ENCODE measurements around the gene CKM.
A peak's percentile ranks its signal among the peaks of the same experiment; 100 is the strongest.
"Not testable (repeated sequence)": the region's sequence is repeated elsewhere in the genome, so short reads cannot be mapped to it uniquely, and the experiment has no call there.

CKM gene

DNA sequence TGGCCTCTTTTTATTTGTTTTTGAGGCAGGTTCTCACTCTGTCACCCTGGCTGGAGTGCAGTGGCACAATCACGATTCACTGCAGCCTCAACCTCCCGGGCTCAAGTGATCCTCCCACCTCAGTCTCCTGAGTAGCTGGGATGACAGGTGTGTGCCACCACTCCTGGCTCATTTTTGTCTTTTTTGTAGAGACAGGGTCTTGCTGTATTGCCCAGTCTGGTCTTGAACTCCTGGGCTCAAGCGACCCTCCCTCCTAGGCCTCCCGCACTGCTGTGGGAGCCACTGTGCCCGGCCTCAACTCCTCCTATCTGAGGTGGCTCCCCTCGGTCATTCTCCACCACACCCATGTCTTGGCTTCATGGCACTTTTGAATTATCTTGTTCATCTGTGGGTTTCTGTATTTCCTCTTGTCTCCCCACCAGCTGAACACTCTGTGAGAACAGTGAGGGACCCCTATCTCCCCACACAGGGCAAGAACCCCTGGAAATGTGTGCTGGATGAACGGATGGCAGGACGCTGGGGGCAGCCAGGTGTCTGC lies 7.9 kb downstream of the CKM start:
- no peak for DNase-seq

GRCh38 chr19:45312285-45312684 lies 10.4 kb downstream of the CKM start:
- not testable (repeated sequence) for DNase-seq

- DNase-seq, result no peak
Observed at GRCh38 chr19:45311621-45312020, 11.1 kb downstream of the CKM start.

DNA sequence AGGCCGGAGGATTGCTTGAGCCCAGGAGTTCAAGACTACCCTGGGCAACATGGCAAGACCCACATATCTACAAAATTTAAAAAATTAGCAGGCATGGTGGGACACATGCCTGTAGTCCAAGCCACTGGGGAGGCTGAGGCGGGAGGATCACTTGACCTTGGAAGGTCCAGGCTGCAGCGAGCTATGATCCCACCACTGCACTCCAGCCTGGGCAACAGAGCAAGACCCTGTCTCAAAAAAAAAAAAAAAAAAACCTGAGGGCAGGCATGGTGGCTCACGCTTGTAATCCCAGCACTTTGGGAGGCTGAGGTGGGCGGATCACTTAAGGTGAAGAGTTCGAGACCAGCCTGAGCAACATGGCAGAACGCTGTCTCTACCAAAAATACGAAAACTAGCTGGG lies 13.4 kb downstream of the CKM start:
- DNase-seq, result not testable (repeated sequence)

- no peak for DNase-seq
Observed at GRCh38 chr19:45307361-45307760, 15.3 kb downstream of the CKM start.

DNA sequence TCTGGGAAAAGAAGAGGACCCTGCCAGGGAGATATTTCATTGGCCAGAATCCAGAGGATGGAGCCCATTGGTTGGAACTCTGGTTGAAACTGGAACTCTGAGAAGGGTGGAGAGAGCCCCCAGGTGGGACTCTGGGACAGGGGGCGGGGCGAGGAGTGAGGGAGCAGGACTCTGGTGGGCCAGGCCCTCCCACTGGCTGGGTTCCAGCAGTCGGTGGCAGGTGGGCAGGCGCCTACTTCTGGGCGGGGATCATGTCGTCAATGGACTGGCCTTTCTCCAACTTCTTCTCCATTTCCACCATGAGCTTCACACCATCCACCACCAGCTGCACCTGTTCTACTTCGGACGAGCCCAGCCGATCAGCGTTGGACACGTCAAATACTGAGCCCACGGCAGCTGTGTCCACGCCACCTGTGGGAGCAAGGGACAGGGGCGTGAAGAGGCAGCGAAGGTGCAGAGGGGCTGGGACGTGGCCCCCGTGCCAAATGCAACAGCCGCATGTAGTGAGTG lies 16.1 kb downstream of the CKM start:
- DNase-seq, result no peak

GRCh38 chr19:45306040-45306439 lies 16.6 kb downstream of the CKM start:
- no peak for DNase-seq

DNA sequence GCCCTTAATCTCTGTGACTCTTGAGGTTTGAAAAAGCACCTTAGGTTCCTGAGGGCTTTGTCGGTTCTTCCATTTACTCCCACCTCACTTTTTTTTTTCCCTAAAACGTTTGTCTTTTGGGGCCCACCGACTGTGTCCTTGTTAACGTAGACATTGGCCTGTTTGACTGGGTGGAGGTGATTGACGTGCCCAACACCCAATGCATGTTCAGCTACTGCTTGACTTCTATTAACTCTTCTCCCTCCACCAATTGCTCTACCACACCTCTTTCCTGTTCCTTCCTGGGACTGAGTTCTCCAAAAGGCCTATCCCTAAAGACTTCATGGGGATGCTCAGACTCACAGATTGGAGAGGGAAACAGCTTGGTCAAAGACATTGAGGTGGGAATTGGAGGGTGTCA lies 17.3 kb downstream of the CKM start:
- DNase-seq, result no peak

- DNase-seq, result no peak
Observed at GRCh38 chr19:45305007-45305406, 17.7 kb downstream of the CKM start.

DNA sequence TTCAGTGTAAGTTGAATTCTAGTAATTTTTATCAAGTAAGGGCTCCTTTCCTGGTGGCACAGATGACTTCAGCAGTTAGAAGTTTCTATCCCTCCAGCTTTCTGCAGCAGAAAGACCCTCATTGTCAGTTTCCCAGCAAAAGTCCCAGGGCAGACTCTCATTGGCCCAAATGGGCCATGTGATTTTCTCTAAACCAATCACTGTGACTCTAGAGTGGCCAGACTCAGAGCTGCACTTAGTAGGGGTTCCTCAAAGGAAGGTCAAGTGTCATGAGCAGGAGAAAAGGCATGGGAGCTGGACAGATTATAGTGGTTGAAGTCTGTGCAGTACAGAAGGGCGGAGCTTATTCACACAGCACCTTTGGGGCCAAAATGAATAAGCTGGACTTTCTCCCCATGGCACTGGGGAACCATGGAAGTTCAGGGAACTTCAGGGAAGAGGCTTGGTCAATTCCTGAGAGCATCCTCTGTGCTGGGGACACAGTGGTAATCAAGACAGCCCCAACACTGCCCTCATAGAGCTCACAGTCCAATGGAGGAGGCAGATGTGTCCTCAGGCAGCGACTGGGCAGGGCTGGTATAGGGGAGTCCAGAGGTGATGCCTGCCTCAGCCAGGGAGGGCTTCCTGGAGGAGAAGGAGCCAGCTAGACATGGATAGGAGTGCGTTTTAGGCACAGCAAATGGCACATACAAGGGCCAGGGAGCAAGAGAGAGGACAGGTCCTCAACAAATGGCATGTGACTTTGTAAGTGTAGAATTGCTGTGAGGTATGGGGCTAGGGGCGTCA lies 18.3 kb downstream of the CKM start:
- DNase-seq, result no peak

GRCh38 chr19:45303269-45304060 lies 19.2 kb downstream of the CKM start:
- DNase-seq, result no peak

DNA sequence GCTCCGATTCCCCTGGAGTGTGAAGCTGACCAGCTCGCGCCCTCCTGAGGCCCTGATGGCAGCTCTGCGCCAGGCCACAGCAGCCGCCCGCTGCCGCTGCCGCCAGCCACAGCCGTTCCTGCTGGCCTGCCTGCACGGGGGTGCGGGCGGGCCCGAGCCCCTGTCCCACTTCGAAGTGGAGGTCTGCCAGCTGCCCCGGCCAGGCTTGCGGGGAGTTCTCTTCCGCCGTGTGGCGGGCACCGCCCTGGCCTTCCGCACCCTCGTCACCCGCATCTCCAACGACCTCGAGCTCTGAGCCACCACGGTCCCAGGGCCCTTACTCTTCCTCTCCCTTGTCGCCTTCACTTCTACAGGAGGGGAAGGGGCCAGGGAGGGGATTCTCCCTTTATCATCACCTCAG lies 20.3 kb downstream of the CKM start:
- no peak for DNase-seq

DNA sequence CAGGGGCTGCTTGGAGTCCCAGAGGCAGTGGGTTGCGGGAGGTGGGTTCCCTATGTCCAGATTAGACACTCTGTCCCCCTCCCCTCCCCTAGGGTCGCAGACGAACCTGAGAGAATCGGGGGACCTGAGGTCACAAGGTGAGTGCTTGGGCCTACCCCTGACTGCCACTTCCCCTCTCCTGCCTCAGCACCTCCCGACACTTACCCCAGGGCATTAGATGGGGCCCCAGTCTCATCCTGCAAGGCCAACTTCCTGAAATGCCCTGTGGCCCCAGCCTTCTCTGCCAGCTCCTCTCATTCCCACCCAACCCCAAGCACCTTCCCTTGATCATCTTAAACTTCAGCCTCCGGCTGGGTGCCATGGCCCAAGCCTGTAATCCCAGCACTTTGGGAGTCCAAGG lies 23.0 kb downstream of the CKM start:
- DNase-seq, result no peak

GRCh38 chr19:45298264-45298663 lies 24.4 kb downstream of the CKM start:
- no peak for DNase-seq

DNA sequence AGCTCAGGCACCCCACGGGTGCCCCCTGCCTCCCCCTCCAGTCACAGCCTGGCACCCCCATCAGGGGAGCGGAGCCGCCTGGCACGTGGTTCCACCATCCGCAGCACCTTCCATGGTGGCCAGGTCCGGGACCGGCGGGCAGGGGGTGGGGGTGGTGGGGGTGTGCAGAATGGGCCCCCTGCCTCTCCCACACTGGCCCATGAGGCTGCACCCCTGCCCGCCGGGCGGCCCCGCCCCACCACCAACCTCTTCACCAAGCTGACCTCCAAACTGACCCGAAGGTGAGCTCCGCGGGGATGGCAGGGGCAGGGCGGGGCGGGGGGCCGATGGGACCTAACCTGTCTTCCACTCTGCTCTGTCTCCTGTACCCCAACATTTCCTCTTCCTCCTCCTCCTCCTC lies 25.0 kb downstream of the CKM start:
- DNase-seq, result no peak

DNA sequence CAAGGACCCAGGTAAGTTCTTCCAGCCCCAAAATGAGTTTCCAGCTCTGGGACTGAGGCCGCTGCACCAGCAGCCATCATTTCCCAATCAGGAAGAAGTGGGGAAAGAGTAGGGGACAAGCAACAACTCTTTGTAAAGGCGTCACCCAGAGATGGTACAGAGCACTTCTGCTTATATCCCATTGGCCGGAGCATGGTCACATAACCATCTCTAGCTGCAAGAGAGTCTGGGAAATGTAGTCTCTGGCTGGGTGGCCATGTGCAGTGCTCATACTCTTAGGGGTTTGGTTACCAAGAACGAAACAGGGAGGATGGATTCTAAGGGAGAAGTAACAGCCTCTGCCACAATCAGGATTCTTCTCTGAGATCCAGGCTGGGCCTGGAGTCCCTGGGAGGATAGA lies 26.3 kb downstream of the CKM start:
- DNase-seq, result no peak

GRCh38 chr19:45295873-45296272 lies 26.8 kb downstream of the CKM start:
- no peak for DNase-seq

DNA sequence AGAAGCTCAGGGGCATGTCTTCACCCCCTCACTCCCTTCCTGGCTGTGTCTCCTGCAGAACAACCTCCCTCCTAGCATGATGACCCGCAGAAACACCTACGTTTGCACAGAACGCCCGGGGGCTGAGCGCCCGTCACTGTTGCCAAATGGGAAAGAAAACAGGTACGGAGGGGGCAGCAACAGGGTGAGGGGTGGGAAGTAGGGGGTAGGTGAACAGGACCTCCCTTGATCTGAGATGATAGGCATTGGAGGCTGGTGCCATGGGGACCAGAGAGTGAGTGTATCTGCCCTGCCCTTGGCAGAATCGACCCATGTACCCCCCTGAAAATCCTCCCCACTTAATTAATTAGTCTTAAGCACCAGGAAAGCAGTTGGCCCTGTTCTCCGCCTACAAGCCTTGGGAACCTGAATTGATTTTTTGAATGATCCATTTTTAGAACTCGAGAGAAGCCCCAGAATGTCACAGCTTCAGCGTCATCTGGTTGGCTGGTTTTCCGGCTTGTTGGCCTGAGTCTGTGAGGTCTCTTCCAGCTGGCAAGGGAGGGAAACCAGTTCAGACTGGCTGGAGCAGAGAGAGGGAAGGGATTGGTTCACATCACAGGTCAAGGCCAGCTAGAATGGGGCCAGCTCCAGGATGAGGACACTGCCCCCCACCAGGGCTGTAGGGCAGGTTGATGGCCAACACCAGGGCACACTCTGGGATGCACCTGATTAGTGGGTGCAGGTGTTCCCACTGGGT lies 28.2 kb downstream of the CKM start:
- DNase-seq, result peak; percentile 35

GRCh38 chr19:45293682-45294081 lies 29.0 kb downstream of the CKM start:
- no peak for DNase-seq

GRCh38 chr19:45291834-45292233 lies 30.8 kb downstream of the CKM start:
- no peak for DNase-seq

DNA sequence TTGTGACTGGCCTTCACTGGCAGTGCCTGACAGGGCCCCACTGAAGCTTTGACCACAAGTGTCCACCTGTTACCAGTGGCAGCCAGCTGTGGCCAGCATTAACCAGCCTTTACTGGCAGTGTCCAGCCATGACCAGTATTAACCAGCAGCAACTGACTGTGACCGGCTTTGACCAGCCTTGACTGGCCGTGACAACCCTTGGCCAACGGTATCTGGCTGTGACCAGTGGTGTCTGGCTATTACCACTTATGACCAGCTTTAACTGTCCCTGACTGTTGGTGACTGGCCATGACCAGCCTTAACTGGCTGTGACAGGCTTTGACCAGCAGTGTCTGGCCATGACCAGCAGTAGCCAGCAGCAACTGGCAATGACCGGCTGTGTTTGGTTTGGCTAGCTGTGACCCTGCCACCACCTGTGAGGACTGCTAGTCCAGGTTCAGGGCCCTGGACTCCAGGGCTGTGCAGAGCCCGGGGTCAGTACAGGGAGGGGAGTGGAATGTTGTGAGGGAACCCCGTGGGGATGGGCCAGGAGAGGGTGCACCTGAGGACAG lies 32.2 kb downstream of the CKM start:
- DNase-seq, result no peak

GRCh38 chr19:45283443-45284033 lies 39.1 kb downstream of the CKM start:
- DNase-seq, result no peak

All from NCI-H1694 treated with DMSO at 0.1 percent for 48 hours (cell line).